HG03039 (cell line): Measurements from ENCODE around the gene SLC22A7.

Experiments used
- ATAC-seq: cut with Tn5 transposase; IDR thresholded peaks from one replicate; pipeline ENCODE4 v1.9.1; 2021; ENCODE audit warnings: mild to moderate bottlenecking, moderate library complexity; ENCODE audit not compliant: unreplicated experiment

SLC22A7 gene

DNA sequence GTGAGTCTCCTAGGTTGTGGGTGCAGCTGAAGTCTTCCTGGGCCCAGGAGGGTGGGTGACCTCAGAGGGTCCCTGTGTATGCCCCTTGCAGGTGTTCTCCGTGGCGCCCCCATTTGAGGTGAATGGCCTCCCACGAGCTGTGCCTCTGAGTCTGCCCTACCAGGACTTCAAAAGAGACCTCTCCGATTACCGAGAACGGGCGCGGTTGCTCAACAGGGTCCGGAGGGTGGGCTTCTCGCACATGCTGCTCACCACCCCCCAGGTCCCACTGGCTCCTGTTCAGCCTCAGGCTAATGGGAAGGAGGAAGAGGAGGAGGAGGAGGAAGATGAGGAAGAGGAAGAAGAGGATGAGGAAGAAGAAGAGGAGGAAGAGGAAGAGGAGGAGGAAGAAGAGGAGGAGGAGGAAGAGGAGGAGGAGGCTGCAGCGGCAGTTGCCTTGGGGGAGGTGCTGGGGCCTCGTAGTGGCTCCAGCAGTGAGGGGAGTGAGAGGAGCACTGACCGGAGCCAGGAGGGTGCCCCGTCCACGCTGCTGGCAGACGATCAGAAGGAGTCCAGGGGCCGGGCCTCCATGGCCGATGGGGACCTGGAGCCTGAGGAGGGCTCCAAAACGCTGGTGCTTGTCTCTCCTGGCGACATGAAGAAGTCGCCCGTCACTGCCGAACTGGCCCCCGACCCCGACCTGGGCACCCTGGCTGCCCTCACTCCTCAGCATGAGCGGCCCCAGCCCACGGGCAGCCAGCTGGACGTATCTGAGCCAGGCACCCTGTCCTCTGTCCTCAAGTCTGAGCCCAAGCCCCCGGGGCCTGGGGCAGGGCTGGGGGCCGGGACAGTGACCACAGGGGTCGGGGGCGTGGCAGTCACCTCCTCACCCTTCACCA lies 15.2 kb upstream of the SLC22A7 start:
- no peak for ATAC-seq

DNA sequence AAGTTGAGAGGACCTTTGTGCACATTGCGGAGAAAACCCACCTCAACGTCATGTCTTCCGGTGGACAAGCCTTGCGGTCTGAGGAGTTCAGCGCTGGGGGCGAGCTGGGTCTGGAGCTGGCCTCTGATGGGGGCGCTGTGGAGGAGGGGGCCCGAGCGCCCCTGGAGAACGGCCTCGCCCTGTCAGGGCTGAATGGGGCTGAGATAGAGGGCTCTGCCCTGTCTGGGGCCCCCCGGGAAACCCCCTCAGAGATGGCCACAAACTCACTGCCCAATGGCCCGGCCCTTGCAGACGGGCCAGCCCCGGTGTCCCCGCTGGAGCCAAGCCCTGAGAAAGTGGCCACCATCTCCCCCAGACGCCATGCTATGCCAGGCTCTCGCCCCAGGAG lies 14.6 kb upstream of the SLC22A7 start:
- no peak for ATAC-seq

DNA sequence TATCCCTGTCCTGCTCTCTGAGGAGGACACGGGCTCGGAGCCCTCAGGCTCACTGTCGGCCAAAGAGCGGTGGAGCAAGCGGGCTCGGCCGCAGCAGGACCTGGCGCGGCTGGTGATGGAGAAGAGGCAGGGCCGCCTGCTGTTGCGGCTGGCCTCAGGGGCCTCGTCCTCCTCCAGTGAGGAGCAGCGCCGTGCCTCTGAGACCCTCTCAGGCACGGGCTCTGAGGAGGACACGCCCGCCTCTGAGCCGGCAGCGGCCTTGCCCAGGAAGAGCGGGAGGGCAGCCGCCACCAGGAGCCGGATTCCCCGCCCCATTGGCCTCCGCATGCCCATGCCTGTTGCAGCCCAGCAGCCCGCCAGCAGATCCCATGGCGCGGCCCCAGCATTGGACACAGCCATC lies 14.2 kb upstream of the SLC22A7 start:
- no peak for ATAC-seq

DNA sequence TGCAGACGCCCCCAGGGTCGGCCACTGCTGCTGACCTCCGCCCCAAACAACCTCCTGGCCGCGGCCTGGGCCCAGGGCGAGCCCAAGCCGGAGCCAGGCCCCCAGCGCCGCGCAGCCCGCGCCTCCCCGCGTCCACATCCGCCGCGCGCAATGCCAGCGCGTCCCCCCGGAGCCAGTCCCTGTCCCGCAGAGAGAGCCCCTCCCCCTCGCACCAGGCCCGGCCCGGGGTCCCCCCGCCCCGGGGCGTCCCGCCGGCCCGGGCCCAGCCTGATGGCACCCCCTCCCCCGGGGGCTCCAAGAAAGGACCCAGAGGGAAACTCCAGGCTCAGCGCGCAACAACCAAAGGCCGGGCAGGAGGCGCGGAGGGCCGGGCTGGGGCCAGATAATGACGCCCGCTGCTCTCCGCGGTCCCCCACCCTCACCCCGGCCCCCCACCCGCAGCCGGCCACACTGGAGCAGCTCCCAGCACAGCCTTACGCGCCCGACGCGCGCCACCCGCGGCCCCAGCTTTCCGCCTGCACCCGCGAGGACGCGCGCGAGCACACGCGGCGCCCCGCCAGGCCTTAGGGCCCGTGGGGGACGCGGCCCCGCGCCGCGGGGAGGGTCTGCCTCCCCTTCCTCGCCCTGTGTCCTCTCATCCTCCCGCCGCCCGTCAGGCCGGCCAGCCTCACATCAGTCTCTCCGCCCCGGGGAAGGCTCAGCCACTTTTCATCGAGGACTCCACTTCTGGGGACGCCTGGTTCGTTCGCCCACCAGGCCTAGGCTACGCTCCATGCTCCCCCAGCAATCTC lies 12.9 kb upstream of the SLC22A7 start:
- no peak for ATAC-seq

DNA sequence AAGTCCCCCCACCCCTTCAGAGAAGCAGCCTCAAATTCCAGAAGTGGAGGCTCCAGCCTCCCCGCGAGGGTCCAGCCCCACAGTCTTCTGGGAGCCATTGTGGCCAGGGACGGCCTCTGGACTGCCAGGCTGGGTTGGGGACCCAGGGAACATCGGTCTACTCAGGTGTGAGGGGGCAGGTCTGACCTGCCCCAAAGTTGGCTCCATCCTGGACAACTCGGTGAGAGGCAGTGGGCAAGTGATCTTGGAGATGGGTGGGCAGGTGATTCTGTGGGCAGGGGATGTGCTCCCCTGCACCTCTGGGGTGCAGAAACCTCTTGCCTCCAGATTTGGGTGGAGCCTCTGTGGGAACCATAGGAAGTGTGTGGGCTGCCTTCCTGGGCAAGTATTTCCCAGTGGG lies 12.2 kb upstream of the SLC22A7 start:
- no peak for ATAC-seq

DNA sequence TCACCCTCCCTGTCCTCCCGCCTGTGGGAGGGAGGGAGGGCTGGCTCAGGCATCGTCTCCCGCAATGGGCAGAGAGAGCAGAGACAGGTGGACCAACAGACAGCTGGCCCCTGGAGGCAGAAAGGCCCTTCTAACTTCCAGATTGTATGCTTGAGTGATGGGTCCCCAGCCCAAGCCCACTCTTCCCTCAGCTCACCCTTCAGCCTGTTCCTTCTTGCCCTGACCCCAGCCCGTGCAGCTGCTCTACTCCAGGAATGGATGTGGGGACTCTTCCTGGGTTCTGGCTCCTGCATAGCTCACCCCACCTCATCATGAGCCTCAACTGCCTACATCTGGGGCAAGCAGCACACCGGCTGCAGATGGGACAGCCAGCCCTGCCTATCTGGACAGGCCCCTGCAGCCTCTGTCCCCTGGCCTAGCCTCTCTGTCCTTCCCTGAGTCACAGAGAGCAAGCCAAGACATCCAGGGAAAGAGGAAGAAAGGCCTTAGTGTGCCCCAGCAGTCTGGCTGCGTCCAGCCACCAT lies 11.5 kb upstream of the SLC22A7 start:
- ATAC-seq = no peak

DNA sequence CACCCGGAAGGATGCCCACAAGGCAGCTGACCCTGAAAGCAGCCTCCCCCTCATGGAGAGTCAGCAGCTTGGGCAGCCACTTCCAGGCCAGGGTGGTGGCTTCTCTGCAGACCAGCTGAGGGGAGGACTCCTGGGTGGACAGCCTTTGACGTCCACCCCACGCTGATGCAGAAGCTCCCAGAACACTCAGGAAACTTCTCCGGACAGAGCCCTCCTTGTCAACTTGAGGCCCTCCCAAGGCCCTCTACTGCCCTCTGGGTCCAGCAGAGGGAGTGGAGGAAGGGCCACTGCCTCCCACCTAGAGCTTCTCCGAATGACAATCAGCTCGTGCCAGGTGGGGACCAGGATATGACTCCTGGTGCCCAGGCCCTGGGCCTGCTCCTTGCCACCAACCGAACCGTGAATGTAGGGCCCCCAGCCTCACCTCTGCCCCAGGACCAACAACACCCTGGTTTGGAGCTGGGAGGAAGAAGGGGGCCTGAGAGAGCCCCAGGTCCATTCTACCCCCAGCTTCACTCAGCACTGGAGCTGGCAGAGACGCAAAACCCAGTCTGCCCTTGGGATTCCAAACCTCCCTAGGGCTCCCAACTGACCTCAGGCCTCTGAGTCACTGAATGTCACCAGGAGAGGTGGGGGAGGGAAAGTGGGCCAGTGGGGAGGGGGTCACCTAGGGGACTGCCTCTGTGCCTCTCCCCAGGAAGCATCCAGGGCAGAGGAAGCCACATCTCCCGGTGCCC lies 10.9 kb upstream of the SLC22A7 start:
- no peak for ATAC-seq

DNA sequence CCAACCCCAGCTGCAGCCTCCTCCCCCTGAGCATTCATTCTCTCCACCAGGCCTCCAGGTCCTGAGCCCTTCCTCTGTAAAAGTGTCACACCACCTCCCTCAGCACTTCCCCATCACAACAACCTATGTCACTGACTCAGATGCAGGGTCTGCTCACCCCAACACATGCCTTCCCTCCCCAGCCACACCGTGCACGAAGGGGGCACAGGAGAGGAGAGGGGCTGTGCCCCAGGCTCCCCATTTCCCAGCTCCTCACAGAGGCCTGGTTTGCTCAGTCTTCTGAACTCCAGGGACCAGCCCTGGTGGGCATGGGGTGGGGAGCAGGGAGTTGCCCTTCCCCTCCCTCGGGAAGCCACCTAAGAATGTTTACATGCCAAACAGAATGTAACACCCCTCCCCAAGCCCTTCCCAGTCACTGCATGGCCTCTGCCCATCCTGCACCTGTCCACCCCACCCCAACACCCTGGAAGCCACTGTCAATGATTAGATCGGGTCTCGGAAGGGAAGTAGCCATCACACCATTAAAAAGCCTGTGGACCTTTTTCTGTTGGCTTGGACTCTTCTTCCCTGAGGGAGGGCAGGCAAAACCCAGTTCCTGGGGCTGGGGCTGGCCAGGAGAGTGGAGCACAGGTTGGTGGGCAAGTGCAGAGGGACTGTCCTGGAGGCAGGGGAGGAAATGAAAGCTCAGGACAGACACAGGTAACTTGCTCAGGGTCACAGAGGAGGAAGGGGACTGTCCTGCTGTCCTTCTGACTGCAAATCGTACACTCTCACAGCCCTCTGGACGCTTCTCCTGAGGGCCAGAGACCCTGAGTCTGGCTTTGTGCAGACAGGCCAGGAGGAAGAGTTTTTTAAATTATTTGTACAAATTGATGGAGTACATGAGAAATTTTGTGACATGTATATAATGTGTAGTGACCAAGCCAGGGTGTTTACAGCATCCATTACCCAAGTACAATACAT lies 10.1 kb upstream of the SLC22A7 start:
- no peak for ATAC-seq

DNA sequence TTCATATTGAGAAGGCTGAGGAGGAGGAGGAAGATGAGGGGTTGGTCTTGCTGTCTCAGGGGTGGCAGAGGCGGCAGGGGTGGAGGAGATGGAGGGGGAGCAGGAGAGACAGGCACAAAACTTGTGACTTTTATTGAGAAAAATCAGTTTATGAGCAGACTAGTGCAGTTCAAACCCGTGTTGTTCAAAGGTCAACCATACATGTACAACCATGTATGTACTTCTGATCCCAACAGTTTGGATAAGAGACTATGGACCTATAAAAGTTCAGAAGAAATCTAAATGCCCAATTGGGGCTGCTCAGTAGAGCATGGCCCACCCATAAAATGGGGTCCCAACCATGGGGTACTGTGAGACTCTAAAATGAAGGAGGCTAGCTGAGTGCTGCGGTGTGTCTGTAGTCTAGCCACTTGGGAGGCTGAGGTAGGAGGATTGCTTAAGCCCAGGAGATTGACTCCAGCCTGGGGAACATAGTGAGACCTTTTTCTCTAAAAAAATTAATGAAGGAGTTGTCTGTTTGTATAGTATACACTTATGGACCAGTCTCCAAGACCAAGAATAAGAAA lies 7.6 kb upstream of the SLC22A7 start:
- no peak for ATAC-seq

DNA sequence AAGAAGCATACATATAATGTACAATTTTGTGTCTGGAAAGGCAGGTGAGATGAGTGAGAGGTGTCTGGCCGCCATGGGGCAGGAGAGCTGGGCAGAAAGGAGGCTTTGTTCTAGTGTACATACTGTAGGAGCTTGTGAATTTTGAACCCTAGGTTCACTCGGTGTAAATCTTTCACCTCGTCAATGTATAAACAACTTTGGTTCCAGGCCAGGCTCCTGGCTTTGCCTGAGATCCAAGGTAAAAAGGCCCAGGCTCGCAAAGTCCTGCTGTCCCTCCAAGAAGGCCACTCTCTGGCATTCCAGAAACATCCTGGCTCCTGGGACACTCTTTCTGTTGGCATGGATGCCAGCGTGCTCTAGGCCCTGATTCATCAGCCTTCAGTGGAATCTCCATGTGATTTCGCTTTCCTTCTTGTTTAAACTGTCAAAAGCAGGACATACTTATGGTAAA lies 7.1 kb upstream of the SLC22A7 start:
- ATAC-seq = no peak

DNA sequence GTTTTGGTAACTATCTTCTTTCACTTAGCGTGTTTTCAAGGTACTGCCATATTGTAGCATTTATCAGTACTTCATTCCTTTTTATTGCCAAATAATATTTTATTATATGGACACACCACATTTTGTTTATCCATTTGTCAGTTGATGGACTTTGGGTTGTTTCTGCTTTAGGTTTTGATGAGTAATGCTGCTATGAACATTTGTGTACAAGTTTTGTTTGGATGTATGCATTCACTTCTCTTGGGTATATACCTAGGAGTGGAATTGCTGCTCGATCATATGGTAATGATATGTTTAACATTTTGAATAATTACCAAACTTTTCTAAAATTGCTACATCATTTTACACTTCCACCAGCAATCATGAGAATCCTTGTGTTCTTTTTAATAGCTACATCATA lies 6.4 kb upstream of the SLC22A7 start:
- no peak for ATAC-seq

DNA sequence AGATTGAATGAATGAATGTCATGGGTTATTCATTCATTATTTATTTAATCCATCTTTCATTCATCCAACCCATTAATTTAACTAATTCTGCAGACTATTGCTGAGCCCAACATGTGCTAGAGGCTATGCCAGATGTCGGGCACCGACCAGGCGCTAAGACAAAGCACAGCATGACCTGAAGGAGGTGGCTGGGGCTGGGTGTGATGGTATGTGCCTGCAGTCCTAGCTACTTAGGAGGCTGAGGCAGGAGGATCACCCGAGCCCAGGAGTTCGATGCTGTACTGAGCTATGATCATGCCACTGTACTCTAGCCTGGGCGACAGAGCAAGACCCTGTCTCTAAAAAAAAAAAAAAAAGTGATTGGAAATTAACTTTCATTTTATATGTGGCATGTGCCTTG lies 5.7 kb upstream of the SLC22A7 start:
- ATAC-seq = no peak

DNA sequence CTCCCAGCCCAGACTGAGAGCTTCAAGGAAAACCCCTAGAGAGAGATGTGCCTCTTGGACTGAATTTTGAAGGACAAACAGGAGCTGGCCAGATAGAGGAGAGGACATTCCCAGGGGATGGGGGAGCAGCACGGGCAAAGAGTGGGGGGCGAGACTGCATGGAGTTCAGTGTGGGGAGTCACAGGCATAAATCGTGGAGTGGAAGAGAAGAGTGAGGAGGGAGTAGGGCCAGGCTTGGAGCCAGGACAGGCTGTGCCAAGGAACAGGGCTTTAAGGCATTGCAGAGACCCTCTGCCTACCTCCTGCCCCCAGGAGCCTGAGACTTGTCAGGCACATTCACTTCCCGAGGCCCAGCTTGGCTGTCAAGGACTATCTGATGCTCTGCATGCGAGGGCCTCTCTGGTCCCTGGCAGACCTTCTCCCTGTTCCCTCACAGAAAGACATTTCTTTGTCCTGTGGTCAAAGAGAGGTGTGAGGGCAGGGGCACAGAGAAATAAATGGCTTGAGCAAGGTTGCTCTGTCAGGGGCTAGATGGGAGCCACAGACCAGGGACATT lies 5.2 kb upstream of the SLC22A7 start:
- ATAC-seq = no peak

DNA sequence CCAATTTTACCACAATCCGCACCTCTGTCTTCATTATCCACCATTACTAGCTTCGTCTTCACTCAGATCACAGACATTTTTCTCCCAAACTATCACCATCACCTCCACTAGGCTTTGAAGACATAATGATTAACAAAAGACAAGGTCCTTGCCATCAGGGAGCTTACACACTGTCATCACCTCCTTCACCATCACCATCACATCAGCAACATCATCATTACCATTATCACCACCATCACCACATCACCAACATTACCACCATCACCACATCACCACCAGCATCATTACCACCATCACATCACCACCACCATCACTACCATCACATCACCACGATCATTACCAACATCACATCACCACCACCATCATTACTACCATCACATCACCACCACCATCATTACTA lies 4.4 kb upstream of the SLC22A7 start:
- no peak for ATAC-seq

DNA sequence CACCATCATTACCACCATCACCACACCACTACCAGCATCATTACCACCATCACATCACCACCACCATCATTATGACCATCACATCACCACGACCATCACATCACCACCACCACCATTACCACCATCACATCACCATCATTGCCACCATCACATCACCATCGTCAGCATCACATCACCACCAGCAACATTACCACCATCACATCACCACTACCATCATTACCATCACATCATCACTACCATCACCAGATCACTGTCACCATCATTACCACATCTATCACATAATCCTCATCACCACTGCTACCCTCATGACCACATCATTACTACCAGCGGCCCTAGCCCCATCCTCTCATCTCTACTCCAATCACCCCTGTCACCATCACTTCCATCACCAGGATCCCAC lies 3.5 kb upstream of the SLC22A7 start:
- ATAC-seq = no peak

DNA sequence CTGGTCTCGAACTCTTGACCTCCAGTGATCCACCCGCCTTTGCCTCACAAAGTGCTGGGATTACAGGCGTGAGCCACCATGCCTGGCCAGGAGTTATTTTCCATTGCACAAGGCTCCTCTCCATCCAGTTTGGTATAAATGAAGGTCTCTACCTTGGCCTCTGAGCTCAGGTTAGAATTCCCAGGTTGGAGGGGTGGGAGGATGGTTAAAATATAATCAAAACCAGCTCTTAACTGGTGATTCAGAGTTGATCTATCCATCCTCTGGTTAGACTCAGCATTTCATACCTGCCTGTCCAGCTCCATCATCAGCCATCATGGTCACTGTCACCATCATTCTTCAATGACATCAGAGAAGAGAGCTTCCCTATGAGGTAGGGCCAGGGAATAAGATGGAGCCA lies 2.6 kb upstream of the SLC22A7 start:
- no peak for ATAC-seq

DNA sequence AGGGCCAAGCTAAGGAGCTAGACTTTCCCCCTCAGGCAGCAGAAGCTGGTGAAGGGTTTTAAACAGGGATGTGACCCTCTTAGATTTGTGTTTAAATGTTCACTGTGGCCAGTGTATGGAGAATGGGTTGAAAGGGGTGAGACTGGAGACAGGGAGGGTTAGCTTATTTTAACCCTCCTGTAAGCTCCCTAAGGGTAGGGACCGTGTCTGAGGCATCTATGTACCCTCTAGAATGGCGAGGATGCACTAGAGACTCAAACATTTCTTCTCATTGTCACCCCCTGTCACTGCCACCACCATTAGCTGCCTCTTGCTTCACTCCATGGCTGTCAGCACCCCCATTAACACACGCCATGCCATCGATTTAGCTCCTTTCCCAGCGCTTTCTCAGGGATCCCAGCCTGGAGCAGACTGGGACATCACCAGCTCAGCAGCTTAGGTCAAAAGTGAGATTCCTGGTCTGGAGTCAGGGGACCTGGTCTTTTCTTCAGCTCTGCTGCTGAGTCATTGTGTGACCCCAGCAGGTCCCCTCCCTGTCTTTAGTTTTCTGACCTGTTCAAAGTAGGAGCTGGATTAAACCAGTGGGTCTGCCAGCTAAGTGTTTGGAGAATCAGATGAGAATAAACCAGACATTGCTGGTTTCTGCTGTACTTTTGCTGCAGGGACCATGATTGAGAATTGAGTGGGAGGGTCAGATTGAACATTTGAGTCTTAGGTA lies 1.1 kb upstream of the SLC22A7 start:
- ATAC-seq = no peak

DNA sequence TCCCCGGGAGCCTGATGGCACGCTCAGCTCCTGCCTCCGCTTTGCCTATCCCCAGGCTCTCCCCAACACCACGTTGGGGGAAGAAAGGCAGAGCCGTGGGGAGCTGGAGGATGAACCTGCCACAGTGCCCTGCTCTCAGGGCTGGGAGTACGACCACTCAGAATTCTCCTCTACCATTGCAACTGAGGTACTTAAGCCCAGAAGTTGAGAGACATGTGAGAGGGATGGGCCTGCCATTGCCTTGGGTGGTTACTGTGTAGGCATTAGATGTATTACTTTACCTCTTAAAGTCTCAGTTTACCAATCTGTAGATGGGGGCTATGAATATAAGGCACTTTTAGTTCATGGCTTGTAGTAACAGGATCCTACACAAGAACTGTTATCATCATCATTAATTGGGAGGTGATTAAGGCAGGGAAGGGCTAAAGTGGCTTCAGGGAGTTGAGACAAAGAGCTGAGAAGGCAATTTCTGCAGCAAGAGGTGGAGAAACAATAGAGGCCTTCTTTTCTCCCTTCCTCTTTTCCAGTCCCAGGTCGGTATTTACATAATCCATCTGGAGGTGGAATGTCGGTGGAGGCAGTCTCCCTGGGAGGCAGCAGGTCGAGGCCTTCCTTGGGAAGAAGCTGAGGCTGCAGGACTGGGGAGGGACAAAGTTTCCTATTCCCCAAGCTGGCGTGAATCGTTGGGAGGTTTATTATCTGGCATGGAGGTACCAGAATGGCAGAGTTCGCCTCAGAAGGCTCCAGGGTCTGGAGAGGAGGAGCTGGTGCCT lies 691 bp downstream of the SLC22A7 start:
- no peak for ATAC-seq
